H9 (cell line): ENCODE data around the gene DNAH11. TPM values are rescaled to one million over a fixed set of nuclear protein-coding genes. Genes with fewer than 3 reads are reported as not detected.

Experiments used
- DNase-seq: peaks from one replicate; pipeline ENCODE4 v3.0.0-alpha.2; 2017
- H2AFZ ChIP-seq: one replicate; pipeline ENCODE4 v1.6.1; 2013; ENCODE audit warnings: mild to moderate bottlenecking, low read length, control low read depth, moderate library complexity
- H2AK5ac ChIP-seq: 2 replicates; pipeline ENCODE4 v1.6.1; 2013; ENCODE audit warnings: low read length, control low read depth, mixed read lengths; ENCODE audit not compliant: insufficient read length
- H2BK120ac ChIP-seq: one replicate; pipeline ENCODE4 v1.6.1; 2013; ENCODE audit warnings: low read depth, mild to moderate bottlenecking, low read length, control low read depth, inconsistent platforms; ENCODE audit not compliant: poor library complexity, severe bottlenecking
- H2BK12ac ChIP-seq: 2 replicates; pipeline ENCODE4 v1.6.1; 2013; ENCODE audit warnings: low read length, control low read depth, mixed read lengths, low read depth; ENCODE audit not compliant: insufficient read length
- H2BK15ac ChIP-seq: 2 replicates; pipeline ENCODE4 v1.6.1; 2013; ENCODE audit warnings: low read depth, low read length, control low read depth
- H2BK20ac ChIP-seq: one replicate; pipeline ENCODE4 v1.6.1; 2013; ENCODE audit warnings: low read depth, mild to moderate bottlenecking, low read length, control low read depth, inconsistent platforms; ENCODE audit not compliant: poor library complexity, severe bottlenecking
- H2BK5ac ChIP-seq: 2 replicates; pipeline ENCODE4 v1.6.1; 2013; ENCODE audit warnings: low read length, control low read depth, mixed read lengths; ENCODE audit not compliant: insufficient read length
- H3K14ac ChIP-seq: 2 replicates; pipeline ENCODE4 v1.6.1; 2013; ENCODE audit warnings: low read length, control low read depth; ENCODE audit not compliant: insufficient read depth
- H3K18ac ChIP-seq: 2 replicates; pipeline ENCODE4 v1.6.1; 2013; ENCODE audit warnings: low read depth, mild to moderate bottlenecking, mixed read lengths, low read length, control low read depth; ENCODE audit not compliant: insufficient read length
- H3K23ac ChIP-seq: 2 replicates; pipeline ENCODE4 v1.6.1; 2013; ENCODE audit warnings: low read length, control low read depth, mixed read lengths, low read depth; ENCODE audit not compliant: insufficient read length
- H3K23me2 ChIP-seq: 2 replicates; pipeline ENCODE4 v1.6.1; 2013; ENCODE audit warnings: low read depth, mild to moderate bottlenecking, mixed read lengths, low read length, control low read depth; ENCODE audit not compliant: insufficient read length, poor library complexity, severe bottlenecking
- H3K27ac ChIP-seq: 2 replicates; pipeline ENCODE4 v1.5.1; 2013; ENCODE audit warnings: low read length, control low read depth, mixed read lengths, low read depth; ENCODE audit not compliant: insufficient read length
- H3K27me3 ChIP-seq: 2 replicates; pipeline ENCODE4 v1.6.1; 2013; ENCODE audit warnings: low read length, control low read depth, inconsistent platforms; ENCODE audit not compliant: insufficient read depth
- H3K4ac ChIP-seq: 2 replicates; pipeline ENCODE4 v1.6.1; 2013; ENCODE audit warnings: low read depth, mild to moderate bottlenecking, control low read depth, inconsistent platforms, low read length, moderate library complexity
- H3K4me1 ChIP-seq: 2 replicates; pipeline ENCODE4 v1.6.1; 2013; ENCODE audit warnings: low read length, control low read depth, inconsistent platforms; ENCODE audit not compliant: insufficient read depth
- H3K4me2 ChIP-seq: 2 replicates; pipeline ENCODE4 v1.6.1; 2013; ENCODE audit warnings: low read length, control low read depth, mixed read lengths; ENCODE audit not compliant: insufficient read length, insufficient read depth
- H3K56ac ChIP-seq: 2 replicates; pipeline ENCODE4 v1.6.1; 2013; ENCODE audit warnings: low read depth, mild to moderate bottlenecking, mixed read lengths, low read length, control low read depth; ENCODE audit not compliant: insufficient read length
- H3K79me1 ChIP-seq: 2 replicates; pipeline ENCODE4 v1.6.1; 2013; ENCODE audit warnings: low read depth, mild to moderate bottlenecking, moderate library complexity, low read length, control low read depth, inconsistent platforms; ENCODE audit not compliant: insufficient read depth, poor library complexity, severe bottlenecking
- H3K79me2 ChIP-seq: 2 replicates; pipeline ENCODE4 v1.6.1; 2013; ENCODE audit warnings: low read length, control low read depth, inconsistent platforms; ENCODE audit not compliant: insufficient read depth
- H3K9ac ChIP-seq: 2 replicates; pipeline ENCODE4 v1.6.1; 2013; ENCODE audit warnings: low read length, control low read depth, mixed read lengths; ENCODE audit not compliant: insufficient read length; ENCODE audit errors: extremely low read depth
- H3K9me3 ChIP-seq: one replicate; pipeline ENCODE4 v1.6.1; 2013; ENCODE audit warnings: low read depth, low read length, inconsistent platforms; ENCODE audit not compliant: control insufficient read depth
- H3T11ph ChIP-seq: one replicate; pipeline ENCODE4 v1.6.1; 2013; ENCODE audit warnings: mild to moderate bottlenecking, low read length, control low read depth, inconsistent platforms
- H4K20me1 ChIP-seq: one replicate; pipeline ENCODE4 v1.6.1; 2013; ENCODE audit not compliant: control insufficient read depth, insufficient read length, insufficient read depth
- H4K5ac ChIP-seq: 2 replicates; pipeline ENCODE4 v1.6.1; 2013; ENCODE audit warnings: low read depth, mild to moderate bottlenecking, mixed read lengths, low read length, control low read depth; ENCODE audit not compliant: insufficient read length
- H4K8ac ChIP-seq: replicated peaks from 2 replicates; pipeline ENCODE4 v1.6.1; 2013; ENCODE audit warnings: low read length, control low read depth, mixed read lengths, low read depth; ENCODE audit not compliant: insufficient read length
- H4K91ac ChIP-seq: 2 replicates; pipeline ENCODE4 v1.6.1; 2013; ENCODE audit warnings: low read depth, mild to moderate bottlenecking, moderate library complexity, mixed read lengths, low read length, control low read depth; ENCODE audit not compliant: insufficient read length
- H3K27ac Mint-ChIP-seq, 3 experiments: 2 replicates in 2 of 3; 3 replicates in 1 of 3; pipeline ENCODE4 v1.8.0; 2020 to 2021; ENCODE audit warnings: mixed read lengths in 3 of 3, mild to moderate bottlenecking in 1 of 3, moderate library complexity in 1 of 3
- H3K27me3 Mint-ChIP-seq: 2 replicates; pipeline ENCODE4 v1.8.0; 2021; ENCODE audit warnings: low read depth, mild to moderate bottlenecking, moderate library complexity, mixed read lengths
- H3K36me3 Mint-ChIP-seq, 3 experiments: 2 replicates in 2 of 3; 3 replicates in 1 of 3; pipeline ENCODE4 v1.8.0; 2020 to 2021; ENCODE audit warnings: low read depth in 3 of 3, mixed read lengths in 3 of 3; ENCODE audit not compliant: insufficient read depth in 1 of 3
- H3K4me1 Mint-ChIP-seq, 2 experiments: 2 replicates each; pipeline ENCODE4 v1.8.0; 2020; ENCODE audit warnings: mixed read lengths in 2 of 2
- H3K4me3 Mint-ChIP-seq, 2 experiments: 2 replicates in 1 of 2; 3 replicates in 1 of 2; pipeline ENCODE4 v1.8.0; 2020 to 2021; ENCODE audit warnings: mild to moderate bottlenecking in 2 of 2, mixed read lengths in 2 of 2, moderate library complexity in 1 of 2
- H3K9me3 Mint-ChIP-seq, 2 experiments: 2 replicates in 1 of 2; 3 replicates in 1 of 2; pipeline ENCODE4 v1.8.0; 2020; ENCODE audit warnings: mild to moderate bottlenecking in 2 of 2, mixed read lengths in 2 of 2, moderate library complexity in 1 of 2
- total RNA-seq: library from RNA; stranded (reverse); gene quantifications from 2 replicates; pipeline ENCODE4 v1.2.1, GENCODE V29; 2021
- TF ChIP-seq, protein P1 (sequence below): fragments of 200-600 bp; sonication (generic); conservative IDR thresholded peaks from 3 replicates; pipeline ENCODE4 v1.8.0; 2021; ENCODE audit warnings: antibody characterized with exemption, mild to moderate bottlenecking

DNAH11 gene
- total RNA-seq, 1 experiment from 2014 or later, result 2.5 TPM

DNA sequence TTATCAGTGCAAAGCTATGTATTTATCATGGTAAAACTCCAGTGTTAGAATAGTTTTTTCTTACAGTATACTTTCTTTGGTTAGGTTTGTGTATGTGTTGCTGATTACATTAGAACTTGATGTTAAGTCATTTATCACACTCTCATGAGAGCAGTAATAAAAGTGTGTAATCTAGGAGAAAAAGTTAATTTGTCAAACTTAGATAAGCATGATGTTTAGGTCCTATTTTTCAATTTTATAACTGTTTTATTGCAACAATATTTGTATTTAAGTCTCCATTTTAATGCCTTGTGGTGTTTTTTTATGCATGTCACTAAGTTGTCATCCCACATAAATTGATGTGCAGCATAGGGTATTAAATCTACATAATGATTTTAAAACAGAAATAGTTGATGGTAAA lies 28.8 kb upstream of the DNAH11 start:
- Histone ChIP-seq H3K79me2 (no peaks in the 10 kb centered on the region), H3K9me3 (no peaks in the 10 kb centered on the region), H3K18ac (no peak overlapping the region), H2BK5ac (no peak overlapping the region), H2AFZ (no peak overlapping the region), H2AK5ac (no peak overlapping the region), H3T11ph (no peak overlapping the region), H2BK15ac (no peak overlapping the region), H3K14ac (no peak overlapping the region), H4K8ac (no peak overlapping the region), H2BK120ac (no peak overlapping the region), H3K4me1 (no peaks in the 10 kb centered on the region), H3K9ac (no peak overlapping the region), H3K23ac (no peak overlapping the region), H3K27me3 (no peaks in the 10 kb centered on the region), H4K20me1 (no peaks in the 10 kb centered on the region), H3K56ac (no peak overlapping the region), H3K79me1 (no peaks in the 10 kb centered on the region), H3K4me2 (no peak overlapping the region), H3K27ac (no peak overlapping the region), H4K5ac (no peak overlapping the region), H3K4ac (no peak overlapping the region), H2BK20ac (no peak overlapping the region), H3K23me2 (no peaks in the 10 kb centered on the region), H4K91ac (no peak overlapping the region), H2BK12ac (no peak overlapping the region)
- no peak for DNase-seq
- no peak overlapping the region for H3K4me3 Mint-ChIP-seq
- no peak overlapping the region for H3K27ac Mint-ChIP-seq
- H3K4me1 Mint-ChIP-seq, result no peaks in the 10 kb centered on the region
- H3K9me3 Mint-ChIP-seq, result no peaks in the 10 kb centered on the region
- H3K27me3 Mint-ChIP-seq, result no peaks in the 10 kb centered on the region
- TF ChIP-seq, protein P1, sequence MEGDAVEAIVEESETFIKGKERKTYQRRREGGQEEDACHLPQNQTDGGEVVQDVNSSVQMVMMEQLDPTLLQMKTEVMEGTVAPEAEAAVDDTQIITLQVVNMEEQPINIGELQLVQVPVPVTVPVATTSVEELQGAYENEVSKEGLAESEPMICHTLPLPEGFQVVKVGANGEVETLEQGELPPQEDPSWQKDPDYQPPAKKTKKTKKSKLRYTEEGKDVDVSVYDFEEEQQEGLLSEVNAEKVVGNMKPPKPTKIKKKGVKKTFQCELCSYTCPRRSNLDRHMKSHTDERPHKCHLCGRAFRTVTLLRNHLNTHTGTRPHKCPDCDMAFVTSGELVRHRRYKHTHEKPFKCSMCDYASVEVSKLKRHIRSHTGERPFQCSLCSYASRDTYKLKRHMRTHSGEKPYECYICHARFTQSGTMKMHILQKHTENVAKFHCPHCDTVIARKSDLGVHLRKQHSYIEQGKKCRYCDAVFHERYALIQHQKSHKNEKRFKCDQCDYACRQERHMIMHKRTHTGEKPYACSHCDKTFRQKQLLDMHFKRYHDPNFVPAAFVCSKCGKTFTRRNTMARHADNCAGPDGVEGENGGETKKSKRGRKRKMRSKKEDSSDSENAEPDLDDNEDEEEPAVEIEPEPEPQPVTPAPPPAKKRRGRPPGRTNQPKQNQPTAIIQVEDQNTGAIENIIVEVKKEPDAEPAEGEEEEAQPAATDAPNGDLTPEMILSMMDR, result no peak
- peaks cover 12 to 23% (median 15%) of the 10 kb centered on the region in 3 experiments; a peak in 5 of 7 replicates for H3K36me3 Mint-ChIP-seq
